ENCODE data around the gene TJP3. TPM values are rescaled to one million over a fixed set of nuclear protein-coding genes. Genes with fewer than 3 reads are reported as not detected.

TJP3 gene
- total and polyA plus RNA-seq, 4 donors = 18.4 to 57.8 (median 49.6) TPM

DNA sequence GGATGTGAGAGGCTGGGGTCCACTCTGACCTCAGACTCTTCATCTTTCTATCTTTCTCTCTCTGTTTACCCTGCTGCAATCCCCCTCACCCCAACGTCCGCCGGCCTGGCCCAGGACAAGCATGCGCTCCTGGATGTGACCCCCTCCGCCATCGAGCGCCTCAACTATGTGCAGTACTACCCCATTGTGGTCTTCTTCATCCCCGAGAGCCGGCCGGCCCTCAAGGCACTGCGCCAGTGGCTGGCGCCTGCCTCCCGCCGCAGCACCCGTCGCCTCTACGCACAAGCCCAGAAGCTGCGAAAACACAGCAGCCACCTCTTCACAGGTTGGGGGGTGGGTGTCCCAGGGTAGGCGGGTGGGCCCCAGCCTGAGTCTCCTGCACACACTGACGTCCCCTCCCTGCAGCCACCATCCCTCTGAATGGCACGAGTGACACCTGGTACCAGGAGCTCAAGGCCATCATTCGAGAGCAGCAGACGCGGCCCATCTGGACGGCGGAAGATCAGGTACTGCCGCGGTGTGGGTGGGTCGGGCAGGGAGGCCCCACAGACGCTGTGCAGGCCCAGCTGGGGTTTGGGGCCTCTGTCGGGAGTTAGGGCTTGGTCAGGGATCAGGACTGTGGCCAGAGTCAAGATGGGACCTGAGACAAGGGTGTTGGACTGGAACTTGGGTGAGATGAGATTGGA is 38.3 kb downstream of the TJP3 start:
- no peak for ATAC-seq (ENCODE audit: insufficient read depth, low FRiP score)
- Histone ChIP-seq H3K27me3 (ENCODE audit: control insufficient read depth in 3 of 3, insufficient read depth in 3 of 3, low read length in 2 of 3) (no peaks in the 10 kb centered on the region), H3K36me3 (ENCODE audit: control insufficient read depth in 4 of 4, insufficient read depth in 4 of 4, low read length in 4 of 4) (peaks cover 3 to 16% (median 10%) of the 10 kb centered on the region in 4 donors), H3K9ac (ENCODE audit: insufficient read depth in 1 of 2, low read length in 2 of 2) (no peak overlapping the region), H3K27ac (ENCODE audit: low read depth in 1 of 2, low read length in 1 of 2) (no peak overlapping the region), H3K4me1 (ENCODE audit: control insufficient read depth in 5 of 5, insufficient read depth in 5 of 5, low read length in 5 of 5) (no peaks in the 10 kb centered on the region), H3K9me3 (ENCODE audit: control insufficient read depth in 4 of 4, insufficient read depth in 3 of 4, low read length in 3 of 4) (peaks cover 0 to 4% (median 0%) of the 10 kb centered on the region in 4 donors), H3K4me3 (no peak overlapping the region)
- WGBS, 2 donors = 80 to 82% methylated on average over 31 of the region's 31 CpGs
- TF ChIP-seq, protein P1, sequence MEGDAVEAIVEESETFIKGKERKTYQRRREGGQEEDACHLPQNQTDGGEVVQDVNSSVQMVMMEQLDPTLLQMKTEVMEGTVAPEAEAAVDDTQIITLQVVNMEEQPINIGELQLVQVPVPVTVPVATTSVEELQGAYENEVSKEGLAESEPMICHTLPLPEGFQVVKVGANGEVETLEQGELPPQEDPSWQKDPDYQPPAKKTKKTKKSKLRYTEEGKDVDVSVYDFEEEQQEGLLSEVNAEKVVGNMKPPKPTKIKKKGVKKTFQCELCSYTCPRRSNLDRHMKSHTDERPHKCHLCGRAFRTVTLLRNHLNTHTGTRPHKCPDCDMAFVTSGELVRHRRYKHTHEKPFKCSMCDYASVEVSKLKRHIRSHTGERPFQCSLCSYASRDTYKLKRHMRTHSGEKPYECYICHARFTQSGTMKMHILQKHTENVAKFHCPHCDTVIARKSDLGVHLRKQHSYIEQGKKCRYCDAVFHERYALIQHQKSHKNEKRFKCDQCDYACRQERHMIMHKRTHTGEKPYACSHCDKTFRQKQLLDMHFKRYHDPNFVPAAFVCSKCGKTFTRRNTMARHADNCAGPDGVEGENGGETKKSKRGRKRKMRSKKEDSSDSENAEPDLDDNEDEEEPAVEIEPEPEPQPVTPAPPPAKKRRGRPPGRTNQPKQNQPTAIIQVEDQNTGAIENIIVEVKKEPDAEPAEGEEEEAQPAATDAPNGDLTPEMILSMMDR (IDR thresholded peaks at IDR 0.05; ENCODE audit: control extremely low read depth, extremely low read depth) = no peak
- DNase-seq = no peak

DNA sequence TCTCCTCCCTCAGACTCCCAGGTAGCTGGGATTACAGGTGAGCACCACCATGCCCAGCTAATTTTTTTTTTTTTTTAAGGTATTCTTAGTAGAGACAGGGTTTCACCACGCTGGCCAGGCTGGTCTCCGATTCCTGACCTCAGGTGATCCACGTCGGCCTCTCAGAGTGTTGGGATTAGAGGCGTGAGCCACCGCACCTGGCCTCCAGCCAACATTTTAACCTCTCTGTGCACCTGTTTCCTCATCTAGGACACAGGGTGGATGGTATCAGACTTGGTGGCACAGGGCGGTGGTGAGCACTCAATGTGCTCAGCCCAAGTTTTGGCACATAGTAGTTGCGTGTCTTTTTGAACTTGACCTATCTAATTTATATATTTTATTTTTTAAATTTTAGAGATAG is 40.8 kb downstream of the TJP3 start:
- ATAC-seq (ENCODE audit: insufficient read depth, low FRiP score) (no peak), DNase-seq (no peak)
- TF ChIP-seq, protein P1 (IDR thresholded peaks at IDR 0.05; ENCODE audit: control extremely low read depth, extremely low read depth) = no peak
- Histone ChIP-seq H3K9me3 (ENCODE audit: control insufficient read depth in 4 of 4, insufficient read depth in 3 of 4, low read length in 3 of 4) (peaks cover 0 to 4% (median 0%) of the 10 kb centered on the region in 4 donors), H3K4me1 (ENCODE audit: control insufficient read depth in 5 of 5, insufficient read depth in 5 of 5, low read length in 5 of 5) (no peaks in the 10 kb centered on the region), H3K4me3 (no peak overlapping the region), H3K27ac (ENCODE audit: low read depth in 1 of 2, low read length in 1 of 2) (no peak overlapping the region), H3K36me3 (ENCODE audit: control insufficient read depth in 4 of 4, insufficient read depth in 4 of 4, low read length in 4 of 4) (peaks cover 3 to 31% (median 10%) of the 10 kb centered on the region in 4 donors), H3K9ac (ENCODE audit: insufficient read depth in 1 of 2, low read length in 2 of 2) (no peak overlapping the region), H3K27me3 (ENCODE audit: control insufficient read depth in 3 of 3, insufficient read depth in 3 of 3, low read length in 2 of 3) (no peaks in the 10 kb centered on the region)
- 77 to 86% methylated on average over 8 of the region's 8 CpGs for WGBS, 2 donors

DNA sequence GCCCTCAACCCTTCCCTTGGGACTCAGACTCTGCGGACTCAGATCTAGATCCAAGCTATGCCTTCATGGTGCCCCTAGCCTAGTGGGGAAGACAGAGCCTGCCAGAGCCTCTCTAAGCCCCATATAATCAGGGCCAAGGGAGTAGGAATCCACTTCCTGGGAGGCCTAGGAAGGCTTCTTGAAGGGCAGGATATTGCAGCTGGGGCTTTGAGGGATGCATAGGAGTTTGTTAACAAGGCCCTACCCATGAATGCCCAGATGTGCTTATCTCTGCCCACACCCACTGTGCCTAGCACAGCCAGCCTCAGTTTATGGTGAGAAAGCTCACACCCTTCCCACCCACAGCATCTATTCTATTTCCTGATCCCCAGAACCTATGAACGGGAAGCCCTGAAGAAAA is 42.0 kb downstream of the TJP3 start:
- DNase-seq = no peak
- H3K4me1 ChIP-seq (ENCODE audit: control insufficient read depth in 5 of 5, insufficient read depth in 5 of 5, low read length in 5 of 5) = no peaks in the 10 kb centered on the region
- WGBS, 2 donors = 98 to 99% methylated on average over 2 of the region's 2 CpGs
- ATAC-seq (ENCODE audit: insufficient read depth, low FRiP score) = no peak
- no peak overlapping the region for H3K4me3 ChIP-seq
- H3K36me3 ChIP-seq (ENCODE audit: control insufficient read depth in 4 of 4, insufficient read depth in 4 of 4, low read length in 4 of 4) = peaks cover 3 to 35% (median 10%) of the 10 kb centered on the region in 4 donors
- H3K27me3 ChIP-seq (ENCODE audit: control insufficient read depth in 3 of 3, insufficient read depth in 3 of 3, low read length in 2 of 3) = no peaks in the 10 kb centered on the region
- TF ChIP-seq, protein P1 (IDR thresholded peaks at IDR 0.05; ENCODE audit: control extremely low read depth, extremely low read depth) = no peak
- H3K9ac ChIP-seq (ENCODE audit: insufficient read depth in 1 of 2, low read length in 2 of 2) = no peak overlapping the region
- no peak overlapping the region for H3K27ac ChIP-seq (ENCODE audit: low read depth in 1 of 2, low read length in 1 of 2)
- peaks cover 0 to 4% (median 0%) of the 10 kb centered on the region in 4 donors for H3K9me3 ChIP-seq (ENCODE audit: control insufficient read depth in 4 of 4, insufficient read depth in 3 of 4, low read length in 3 of 4)

All from lung (tissue), 12 donors.